Measurements from ENCODE around the gene SIRPB2.

The SIRPB2 gene

DNA sequence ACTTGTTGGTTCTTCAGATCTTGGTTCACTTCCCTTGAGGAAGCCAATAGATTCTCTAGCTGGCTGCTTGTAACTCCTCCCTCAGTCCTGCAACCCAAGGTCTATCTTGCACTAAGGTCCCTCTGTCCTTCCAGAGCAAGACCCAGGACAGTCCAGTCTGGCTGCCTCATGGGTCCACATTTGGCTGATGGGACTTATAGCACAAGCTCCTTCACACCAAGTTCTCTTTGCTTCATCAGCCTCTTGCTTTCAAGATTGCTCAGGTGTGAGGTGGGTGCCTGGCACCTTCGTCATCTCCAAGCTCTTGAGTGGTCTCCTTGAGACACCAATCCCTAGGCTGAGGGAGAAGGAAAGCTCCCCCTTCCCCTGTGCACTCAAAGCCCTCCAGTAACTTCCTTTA, 52.9 kb downstream of the SIRPB2 start:
- DNase-seq = no peak

DNA sequence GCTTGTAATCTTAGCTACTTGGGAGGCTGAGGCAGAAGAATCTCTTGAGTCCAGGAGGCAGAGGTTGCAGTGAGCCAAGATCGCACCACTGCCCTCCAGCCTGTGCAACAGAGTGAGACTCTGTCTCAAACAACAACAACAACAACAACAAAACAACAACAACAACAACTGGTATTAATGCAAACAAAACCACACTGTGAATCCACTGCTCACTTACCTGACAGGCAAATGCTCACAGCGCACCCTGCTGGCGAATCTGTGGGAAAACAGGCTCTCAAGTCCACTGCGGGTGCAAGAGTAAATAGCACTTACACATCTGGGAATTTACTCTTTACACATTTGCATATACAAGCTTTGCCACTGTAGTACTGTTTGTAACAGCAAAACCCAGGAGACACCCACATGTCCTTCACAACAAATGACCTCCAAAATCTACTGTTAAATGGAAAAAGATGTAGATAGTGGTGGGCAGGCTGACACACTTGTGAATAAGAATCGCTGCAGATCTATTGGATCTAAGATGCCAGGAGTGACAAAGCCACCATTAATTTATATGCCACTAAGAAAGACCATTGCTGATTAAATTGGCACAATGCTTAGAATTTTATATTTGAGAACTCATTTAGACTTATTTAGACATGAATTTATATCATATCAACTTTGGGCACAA, 53.9 kb downstream of the SIRPB2 start:
- peak; percentile 55 for DNase-seq

DNA sequence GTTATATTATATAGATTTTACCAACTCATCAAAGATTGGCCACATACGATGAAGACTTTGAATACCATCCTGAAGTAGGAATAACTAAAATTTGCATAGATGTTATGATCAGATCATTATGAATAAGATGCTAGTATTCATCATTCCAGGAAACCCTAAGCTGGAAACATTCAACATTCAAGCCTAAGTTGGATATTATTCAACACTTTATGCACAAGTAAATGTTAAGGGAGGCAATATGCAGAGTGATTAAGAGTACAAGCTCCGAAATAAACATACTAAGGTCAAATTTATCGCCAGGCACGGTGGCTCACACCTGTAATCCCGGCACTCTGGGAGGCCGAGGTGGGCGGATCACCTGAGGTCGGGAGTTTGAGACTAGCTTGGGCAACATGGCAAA, 55.0 kb downstream of the SIRPB2 start:
- DNase-seq = no peak

DNA sequence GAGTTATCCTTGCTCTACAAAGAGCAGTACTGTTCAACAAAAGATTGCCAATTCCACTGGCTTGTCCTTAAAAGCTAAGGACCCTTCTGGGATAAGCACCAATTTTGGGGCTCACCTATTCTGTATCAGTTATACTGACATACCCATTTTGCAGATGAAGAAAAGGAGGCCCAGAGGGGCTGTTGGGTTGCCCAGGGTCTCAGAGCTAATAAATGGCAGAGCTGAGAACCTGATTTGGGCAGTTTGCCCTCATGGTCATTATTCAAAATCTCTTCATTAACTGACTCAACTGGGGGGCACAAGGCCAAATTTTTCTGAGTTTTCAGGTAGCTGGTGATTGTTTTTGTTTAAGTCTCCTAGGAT, 55.9 kb downstream of the SIRPB2 start:
- no peak for DNase-seq

DNA sequence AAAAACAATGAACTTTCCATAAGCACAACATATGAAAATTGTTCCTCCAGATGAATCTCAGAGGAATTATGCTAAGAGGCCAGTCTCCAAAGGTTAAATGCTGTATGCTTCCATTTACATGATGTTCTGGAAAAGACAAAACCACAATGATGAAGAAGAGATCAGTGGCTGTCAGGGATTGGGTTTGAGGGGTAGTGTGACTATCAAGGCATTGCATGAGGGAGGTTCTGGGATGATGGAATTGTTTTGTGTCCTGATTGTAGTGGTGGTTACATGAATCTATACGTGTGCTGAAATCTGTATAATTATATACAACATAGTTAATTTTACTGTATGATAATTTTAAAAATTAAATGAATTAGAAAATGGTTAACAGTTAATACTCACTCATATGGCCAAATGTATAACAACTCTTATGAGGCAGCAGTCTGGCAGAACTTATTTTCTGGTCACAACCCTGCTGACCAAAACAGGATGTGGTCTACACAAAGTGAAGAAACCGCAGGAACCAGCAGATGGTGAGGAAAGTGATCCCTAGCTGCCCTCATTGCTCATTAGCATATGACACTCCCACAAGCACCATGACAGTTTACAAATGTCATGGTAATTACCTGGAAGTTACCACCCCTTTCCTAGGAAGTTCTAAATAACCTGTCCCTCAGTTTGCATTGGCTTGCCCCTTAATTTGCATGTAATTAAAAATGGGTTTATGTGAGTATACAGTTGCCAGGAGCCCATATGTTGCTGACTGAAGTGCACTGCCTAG, 56.5 kb downstream of the SIRPB2 start:
- DNase-seq = peak; percentile 72

DNA sequence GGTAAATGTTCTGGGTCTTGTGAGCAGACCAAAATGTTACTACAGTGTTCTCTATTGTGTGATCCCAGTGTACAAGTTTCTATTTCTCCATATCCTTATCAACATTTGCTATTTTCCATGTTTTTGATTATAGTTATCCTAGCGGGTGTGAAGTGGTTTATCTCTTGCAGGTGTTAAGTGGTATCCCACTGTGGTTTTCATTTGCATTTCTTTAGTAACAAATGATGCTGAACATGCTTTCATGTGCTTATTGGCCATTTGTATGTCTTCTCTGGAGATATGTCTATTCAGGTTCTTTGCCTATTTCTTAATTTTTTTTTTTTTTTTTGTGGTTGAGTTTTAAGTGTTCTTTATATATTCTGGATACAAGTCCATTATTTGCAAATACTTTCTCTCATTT, 60.1 kb downstream of the SIRPB2 start:
- no peak for DNase-seq

DNA sequence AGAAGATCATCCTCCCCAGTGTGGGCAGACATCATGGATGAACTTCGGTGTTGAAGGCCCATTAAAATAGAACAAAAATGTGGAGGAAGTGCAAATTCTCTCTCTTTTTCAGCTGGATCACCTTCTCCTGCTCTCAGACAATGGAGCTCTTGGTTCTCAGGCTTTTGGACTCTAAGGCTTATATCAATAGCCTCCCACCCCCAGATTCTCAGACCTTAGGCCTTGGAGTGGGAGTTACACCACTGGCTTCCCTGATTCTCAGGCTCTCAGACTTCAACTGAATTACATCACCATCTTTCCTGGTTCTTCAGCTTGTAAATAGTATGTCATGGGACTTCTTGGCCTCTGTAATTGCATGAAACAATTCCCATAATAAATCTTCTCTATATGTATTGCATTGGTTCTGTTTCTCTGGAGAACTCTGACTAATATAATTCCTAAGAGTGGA, 61.2 kb downstream of the SIRPB2 start:
- DNase-seq = no peak

DNA sequence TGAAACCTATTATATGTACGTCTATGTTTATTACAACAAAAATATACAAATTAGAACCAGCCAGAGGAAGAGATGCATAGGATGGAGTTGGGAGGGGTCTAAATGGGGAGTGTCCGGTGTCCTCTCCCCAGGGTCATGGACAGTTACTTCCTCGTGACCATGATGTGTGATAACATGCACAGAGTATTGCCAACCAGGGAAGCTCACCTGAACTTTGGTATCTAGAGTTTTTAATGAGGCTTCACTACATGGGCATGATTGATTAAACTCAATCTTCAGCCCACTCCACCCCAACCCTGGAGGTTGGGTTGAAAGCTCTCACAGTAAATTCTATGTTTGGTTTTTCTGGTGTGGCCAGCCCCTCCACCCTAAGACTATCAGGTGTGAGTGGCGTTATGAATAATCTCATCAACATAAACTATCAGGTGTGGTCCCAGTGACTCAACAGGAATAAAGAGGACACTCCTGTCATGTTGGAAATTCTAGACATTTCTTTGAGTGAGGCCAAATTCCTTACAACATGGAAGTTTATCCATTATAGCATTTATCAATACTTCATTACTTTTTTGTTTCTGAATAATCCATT, 62.0 kb downstream of the SIRPB2 start:
- no peak for DNase-seq

DNA sequence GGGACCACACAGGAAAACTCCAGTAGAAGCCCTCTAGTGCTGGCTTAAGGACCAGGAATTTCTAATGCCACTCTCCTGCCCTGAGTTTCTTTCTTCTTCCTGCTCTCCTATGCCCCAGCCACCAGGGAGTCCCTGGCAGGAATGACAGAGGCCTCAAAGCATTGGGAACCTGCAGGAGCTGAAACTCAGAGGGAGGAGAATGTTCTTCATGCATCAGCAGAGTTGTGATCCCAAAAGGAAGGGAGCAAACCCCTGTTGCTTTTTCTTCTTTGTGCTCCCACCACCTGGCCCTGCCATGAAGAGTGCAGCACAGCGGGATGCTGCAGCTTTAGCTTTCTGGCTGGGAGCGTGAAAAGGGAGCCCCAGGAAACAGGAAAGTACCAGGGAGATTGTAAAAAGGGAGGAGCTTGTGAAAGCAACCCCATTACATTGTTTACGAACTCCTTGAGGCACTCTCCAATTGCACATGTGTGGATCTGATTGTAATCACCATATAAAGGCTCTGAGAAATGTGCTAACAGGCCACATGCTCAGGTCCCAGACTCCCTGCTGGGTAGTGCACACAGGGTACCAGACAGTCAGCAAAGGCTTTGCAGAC, 63.7 kb downstream of the SIRPB2 start:
- peak; percentile 92 for DNase-seq

DNA sequence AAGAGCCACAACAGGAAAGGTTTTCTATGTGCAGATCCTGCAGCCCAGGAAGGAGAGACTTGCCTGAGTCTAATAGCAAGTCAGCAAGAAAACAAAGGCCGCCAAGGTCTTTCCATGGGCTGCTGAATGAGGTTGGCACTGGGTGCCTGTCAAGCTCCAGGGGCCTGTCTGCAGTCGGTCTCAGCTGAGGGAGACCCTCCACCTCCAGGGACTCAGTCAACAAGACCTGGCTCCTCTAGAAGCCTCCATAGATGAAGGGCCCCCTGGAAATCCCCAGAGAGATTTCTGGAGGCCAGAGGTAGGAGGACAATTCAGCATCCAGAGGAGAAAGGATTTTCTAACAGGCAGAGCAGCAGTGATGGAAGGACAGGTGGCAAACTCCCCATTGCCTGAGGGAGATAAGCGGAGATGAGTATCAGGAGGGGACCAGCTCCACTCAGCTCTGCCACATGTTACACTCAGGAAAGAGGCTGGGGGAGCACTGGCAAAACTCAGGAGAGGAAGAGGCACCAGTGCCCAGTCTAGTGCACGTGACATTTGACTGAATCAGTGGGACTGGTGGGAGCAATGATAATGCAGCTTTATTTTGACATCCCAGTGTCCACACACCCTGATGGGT, 64.9 kb downstream of the SIRPB2 start:
- no peak for DNase-seq
